ENCODE results near the gene PACS1.

The PACS1 gene

GRCh38 chr11:66265531-66266377, 195.7 kb downstream of the PACS1 start:
- H3K9me3 ChIP-seq (replicated peaks; ENCODE audit: insufficient read depth, low read length) = no peaks in the 10 kb centered on the region
- H3K4me3 ChIP-seq (ENCODE audit: low read length) = no peak overlapping the region
- no peak overlapping the region for H2AFZ ChIP-seq (ENCODE audit: low read length)
- H3K9ac ChIP-seq (ENCODE audit: low read length) = no peak overlapping the region
- H3K9me2 ChIP-seq (replicated peaks; ENCODE audit: insufficient read depth, low read length) = no peaks in the 10 kb centered on the region
- H3K79me2 ChIP-seq (ENCODE audit: low read length) = peaks cover 21% of the 10 kb centered on the region
- H3K27me3 ChIP-seq (replicated peaks; ENCODE audit: insufficient read depth, low read length) = no peaks in the 10 kb centered on the region
- DNase-seq = no peak
- H3F3A ChIP-seq (ENCODE audit: insufficient read depth, low read length) = peaks cover 12% of the 10 kb centered on the region; the same call in 1 of the 2 replicates
- TF ChIP-seq EZH2phosphoT487 (IDR thresholded peaks at IDR 0.05; ENCODE audit: low read length) (no peak), EZH2 (optimal IDR thresholded peaks at IDR 0.05; ENCODE audit: low read depth, low read length) (no peak), CTCF (IDR thresholded peaks at IDR 0.05; ENCODE audit: low read length) (no peak)
- H4K20me1 ChIP-seq (ENCODE audit: insufficient read depth, low read length) = no peaks in the 10 kb centered on the region
- peaks cover 11% of the 10 kb centered on the region; the same call in 1 of the 2 replicates for H3K4me1 ChIP-seq (ENCODE audit: low read length)
- H3K4me2 ChIP-seq (ENCODE audit: low read depth, low read length) = no peak overlapping the region
- no peaks in the 10 kb centered on the region for H3K36me3 ChIP-seq (replicated peaks; ENCODE audit: insufficient read depth, low read length)
- no peak overlapping the region for H3K27ac ChIP-seq (ENCODE audit: low read length)

DNA sequence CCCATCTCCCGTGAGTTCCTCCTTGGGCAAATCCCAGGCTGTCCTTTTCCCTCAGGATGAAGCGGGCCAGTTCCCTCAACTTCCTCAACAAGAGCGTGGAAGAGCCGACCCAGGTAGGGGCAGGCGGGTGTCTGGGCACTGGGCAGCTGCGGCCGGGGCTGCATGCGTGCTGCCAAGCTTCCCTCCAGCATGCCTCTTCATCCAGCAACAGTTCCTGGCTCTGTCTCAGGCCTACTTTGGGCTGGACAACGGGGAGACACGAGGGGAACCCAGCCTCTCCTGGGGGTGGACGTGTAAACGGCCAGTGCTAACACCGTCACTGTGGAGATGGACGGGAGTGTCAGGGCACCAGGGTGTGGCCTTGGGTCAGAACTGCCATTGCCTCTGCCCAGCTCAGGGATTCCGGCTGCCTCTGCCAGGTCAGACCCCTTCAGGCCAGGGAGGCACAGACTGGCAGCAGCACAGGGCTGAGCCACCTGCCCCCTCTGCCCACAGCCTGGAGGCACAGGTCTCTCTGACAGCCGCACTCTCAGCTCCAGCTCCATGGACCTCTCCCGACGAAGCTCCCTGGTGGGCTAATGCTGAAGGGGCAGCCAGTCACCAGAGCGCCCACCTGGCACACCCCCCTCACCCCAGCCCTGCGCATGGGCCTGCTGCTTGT, 196.4 kb downstream of the PACS1 start:
- no peak overlapping the region; the same call in 1 of the 2 replicates for H3K9ac ChIP-seq (ENCODE audit: low read length)
- H2AFZ ChIP-seq (ENCODE audit: low read length) = no peak overlapping the region
- no peaks in the 10 kb centered on the region for H3K36me3 ChIP-seq (replicated peaks; ENCODE audit: insufficient read depth, low read length)
- peaks cover 27% of the 10 kb centered on the region for H3K79me2 ChIP-seq (ENCODE audit: low read length)
- no peaks in the 10 kb centered on the region for H3K9me2 ChIP-seq (replicated peaks; ENCODE audit: insufficient read depth, low read length)
- H3K27me3 ChIP-seq (replicated peaks; ENCODE audit: insufficient read depth, low read length) = no peaks in the 10 kb centered on the region
- peak overlapping the region; percentile 94; the same call in 1 of the 2 replicates for H3K4me2 ChIP-seq (ENCODE audit: low read depth, low read length)
- peaks cover 11% of the 10 kb centered on the region; the same call in 1 of the 2 replicates for H3K4me1 ChIP-seq (ENCODE audit: low read length)
- no peaks in the 10 kb centered on the region for H4K20me1 ChIP-seq (ENCODE audit: insufficient read depth, low read length)
- no peak overlapping the region for H3K27ac ChIP-seq (ENCODE audit: low read length)
- DNase-seq = no peak
- peaks cover 12% of the 10 kb centered on the region; the same call in 1 of the 2 replicates for H3F3A ChIP-seq (ENCODE audit: insufficient read depth, low read length)
- H3K9me3 ChIP-seq (replicated peaks; ENCODE audit: insufficient read depth, low read length) = no peaks in the 10 kb centered on the region
- TF ChIP-seq CTCF (IDR thresholded peaks at IDR 0.05; ENCODE audit: low read length) (no peak), EZH2phosphoT487 (IDR thresholded peaks at IDR 0.05; ENCODE audit: low read length) (no peak), EZH2 (optimal IDR thresholded peaks at IDR 0.05; ENCODE audit: low read depth, low read length) (no peak)
- no peak overlapping the region for H3K4me3 ChIP-seq (ENCODE audit: low read length)

- H3K4me1 ChIP-seq (ENCODE audit: low read length) = peaks cover 11% of the 10 kb centered on the region; the same call in 1 of the 2 replicates
- H3K9me2 ChIP-seq (replicated peaks; ENCODE audit: insufficient read depth, low read length) = no peaks in the 10 kb centered on the region
- no peak for DNase-seq
- H3K4me3 ChIP-seq (ENCODE audit: low read length) = peak overlapping the region; percentile 96
- H3K4me2 ChIP-seq (ENCODE audit: low read depth, low read length) = peak overlapping the region; percentile 94
- H3K79me2 ChIP-seq (ENCODE audit: low read length) = peaks cover 32% of the 10 kb centered on the region
- TF ChIP-seq CTCF (IDR thresholded peaks at IDR 0.05; ENCODE audit: low read length) (no peak), EZH2phosphoT487 (IDR thresholded peaks at IDR 0.05; ENCODE audit: low read length) (no peak), EZH2 (optimal IDR thresholded peaks at IDR 0.05; ENCODE audit: low read depth, low read length) (no peak)
- H3F3A ChIP-seq (ENCODE audit: insufficient read depth, low read length) = peaks cover 12% of the 10 kb centered on the region; the same call in 1 of the 2 replicates
- no peak overlapping the region for H3K27ac ChIP-seq (ENCODE audit: low read length)
- no peaks in the 10 kb centered on the region for H3K36me3 ChIP-seq (replicated peaks; ENCODE audit: insufficient read depth, low read length)
- H4K20me1 ChIP-seq (ENCODE audit: insufficient read depth, low read length) = no peaks in the 10 kb centered on the region
- peak overlapping the region; percentile 37; the same call in 1 of the 2 replicates for H3K9ac ChIP-seq (ENCODE audit: low read length)
- H3K27me3 ChIP-seq (replicated peaks; ENCODE audit: insufficient read depth, low read length) = no peaks in the 10 kb centered on the region
- H2AFZ ChIP-seq (ENCODE audit: low read length) = 0 out of 2 replicates have a peak overlapping the region, but pooled peaks have one; percentile 2
- no peaks in the 10 kb centered on the region for H3K9me3 ChIP-seq (replicated peaks; ENCODE audit: insufficient read depth, low read length)
These were observed 196.9 kb downstream of the PACS1 start for GRCh38 chr11:66267039-66267378.

Data from MM.1S (cell line).